GM23338 (cell line): ENCODE results near the gene RNF167. TPM values are rescaled to one million over a fixed set of nuclear protein-coding genes. Genes with fewer than 3 reads are reported as not detected.

Experiments used
- ATAC-seq: fragments of 200-7000 bp; cut with Tn5 transposase; 3 replicates; pipeline ENCODE4 v1.9.1; 2020
- DNase-seq: peaks from one replicate; pipeline ENCODE4 v3.0.0-alpha.2; 2015; ENCODE audit warnings: low spot score
- H2AFZ ChIP-seq: fragments of 200-600 bp; sonication (generic); 2 replicates; pipeline ENCODE4 v1.8.0; 2016; ENCODE audit warnings: antibody characterized with exemption, mild to moderate bottlenecking, moderate library complexity
- H3F3A ChIP-seq: fragments of 200-600 bp; sonication (generic); replicated peaks from 2 replicates; pipeline ENCODE4 v1.8.0; 2017; ENCODE audit warnings: antibody characterized with exemption, mixed run types, low read depth
- H3K27ac ChIP-seq: fragments of 200-600 bp; sonication (generic); 2 replicates; pipeline ENCODE4 v1.6.1; 2016; ENCODE audit warnings: low read depth
- H3K27me3 ChIP-seq: fragments of 200-600 bp; sonication (generic); 2 replicates; pipeline ENCODE4 v1.8.0; 2016; ENCODE audit warnings: mild to moderate bottlenecking, mixed run types, moderate library complexity; ENCODE audit not compliant: insufficient read depth
- H3K36me3 ChIP-seq: fragments of 200-600 bp; sonication (generic); 2 replicates; pipeline ENCODE4 v1.8.0; 2016; ENCODE audit warnings: mild to moderate bottlenecking; ENCODE audit not compliant: insufficient read depth
- H3K4me1 ChIP-seq: fragments of 200-600 bp; sonication (generic); 2 replicates; pipeline ENCODE4 v1.8.0; 2016; ENCODE audit warnings: mild to moderate bottlenecking, moderate library complexity; ENCODE audit not compliant: insufficient read depth
- H3K4me2 ChIP-seq: fragments of 200-600 bp; sonication (generic); 2 replicates; pipeline ENCODE4 v1.7.1; 2017; ENCODE audit warnings: mixed run types
- H3K4me3 ChIP-seq: fragments of 200-600 bp; sonication (generic); 2 replicates; pipeline ENCODE4 v1.6.1; 2016; ENCODE audit warnings: mixed run types
- H3K79me2 ChIP-seq: fragments of 200-600 bp; sonication (generic); replicated peaks from 2 replicates; pipeline ENCODE4 v1.8.0; 2017; ENCODE audit warnings: mild to moderate bottlenecking; ENCODE audit not compliant: insufficient read depth
- H3K9me2 ChIP-seq: fragments of 200-600 bp; sonication (generic); 2 replicates; pipeline ENCODE4 v1.8.0; 2017; ENCODE audit not compliant: insufficient read depth
- H4K20me1 ChIP-seq: fragments of 200-600 bp; sonication (generic); replicated peaks from 2 replicates; pipeline ENCODE4 v1.8.0; 2017; ENCODE audit warnings: mild to moderate bottlenecking; ENCODE audit not compliant: insufficient read depth
- H3K27ac Mint-ChIP-seq: 2 replicates; pipeline ENCODE4 v1.8.0; 2020; ENCODE audit warnings: inconsistent platforms, mild to moderate bottlenecking, moderate library complexity, mixed read lengths
- H3K27me3 Mint-ChIP-seq: 3 replicates; pipeline ENCODE4 v1.8.0; 2022; ENCODE audit warnings: low read depth, mild to moderate bottlenecking, moderate library complexity, mixed read lengths, inconsistent platforms; ENCODE audit not compliant: insufficient read depth, poor library complexity
- H3K36me3 Mint-ChIP-seq: 3 replicates; pipeline ENCODE4 v1.8.0; 2021; ENCODE audit warnings: low read depth, mild to moderate bottlenecking, inconsistent platforms, moderate library complexity, mixed read lengths
- H3K4me1 Mint-ChIP-seq: 3 replicates; pipeline ENCODE4 v1.8.0; 2020; ENCODE audit warnings: mild to moderate bottlenecking, inconsistent platforms, mixed read lengths
- H3K4me3 Mint-ChIP-seq: 3 replicates; pipeline ENCODE4 v1.8.0; 2021; ENCODE audit warnings: moderate library complexity, mild to moderate bottlenecking, inconsistent platforms, mixed read lengths
- H3K9me3 Mint-ChIP-seq: 3 replicates; pipeline ENCODE4 v1.8.0; 2020; ENCODE audit warnings: moderate library complexity, mild to moderate bottlenecking, inconsistent platforms, mixed read lengths
- CREB1 ChIP-seq: fragments of 250-450 bp; sonication (Bioruptor Pico); IDR thresholded peaks from 2 replicates; pipeline ENCODE4 v1.5.0; 2020; ENCODE audit warnings: low read depth, mild to moderate bottlenecking, moderate library complexity
- ETS1 ChIP-seq: IDR thresholded peaks from 2 replicates; pipeline ENCODE4 v1.6.1; 2016; ENCODE audit warnings: antibody characterized with exemption
- JUNB ChIP-seq: IDR thresholded peaks from one replicate; pipeline ENCODE4 v1.6.1; 2016; ENCODE audit warnings: antibody characterized with exemption; ENCODE audit not compliant: unreplicated experiment
- POLR2AphosphoS5 ChIP-seq: IDR thresholded peaks from 2 replicates; pipeline ENCODE4 v1.6.1; 2016; ENCODE audit warnings: antibody characterized with exemption, low read depth
- REST ChIP-seq: IDR thresholded peaks from one replicate; pipeline ENCODE4 v1.6.1; 2018; ENCODE audit warnings: antibody characterized with exemption; ENCODE audit not compliant: unreplicated experiment
- STAT1 ChIP-seq: IDR thresholded peaks from one replicate; pipeline ENCODE4 v1.6.1; 2016; ENCODE audit warnings: antibody characterized with exemption; ENCODE audit not compliant: unreplicated experiment
- ZNF114 ChIP-seq: fragments of 250-450 bp; sonication (Bioruptor Pico); IDR thresholded peaks from 2 replicates; pipeline ENCODE4 v1.5.0; 2020; ENCODE audit warnings: mild to moderate bottlenecking, moderate library complexity
- ZNF462 ChIP-seq: fragments of 250-450 bp; sonication (Bioruptor Pico); IDR thresholded peaks from 2 replicates; pipeline ENCODE4 v1.5.0; 2020; ENCODE audit warnings: mild to moderate bottlenecking, moderate library complexity
- polyA plus RNA-seq: library from polyadenylated mRNA; unstranded; fragments of >200 nt; fragmentation: Nextera tagmentation; extraction: Ambion mirVana; gene quantifications from 2 replicates; pipeline ENCODE4 v1.2.1, GENCODE V29; 2016
- total RNA-seq: library from RNA; depleted of rRNA; stranded (reverse); fragments of >200 nt; shearing (Covaris generic); gene quantifications from 2 replicates; pipeline ENCODE4 v1.2.3, GENCODE V29; 2014

RNF167 gene
- total and polyA plus RNA-seq, 2 experiments from 2014 or later, result 61.2 to 84.4 TPM

GRCh38 chr17:4948166-4948930 lies 8.3 kb downstream of the RNF167 start, which contains the start of gene PFN1:
TSS of gene PFN1 (minus strand) at chr17:4948530. CDS start at chr17:4948394, 136 bp downstream.
- TF ChIP-seq STAT1, result no peak
- no peak for TF ChIP-seq JUNB
- TF ChIP-seq REST, result peak; percentile 19
- TF ChIP-seq ETS1, result peak; percentile 52; the same call in 1 of the 2 replicates
- TF ChIP-seq POLR2AphosphoS5, result peak; percentile 79
- ATAC-seq (peak; percentile 13), DNase-seq (peak; percentile 93)
- peak within 1 kb of the TSS; percentile 98 for H3K27ac Mint-ChIP-seq
- Histone ChIP-seq H3K79me2 (peaks cover 39% of the 10 kb centered on the region), H3K27me3 (no peaks in the 10 kb centered on the region), H3K36me3 (peaks cover 20% of the 10 kb centered on the region), H3K9me2 (no peaks in the 10 kb centered on the region), H2AFZ (no peak within 1 kb of the TSS), H3K4me1 (peaks cover 43% of the 10 kb centered on the region), H4K20me1 (peaks cover 22% of the 10 kb centered on the region), H3K4me3 (peak within 1 kb of the TSS; percentile 96), H3K4me2 (peak within 1 kb of the TSS; percentile 96), H3F3A (peaks cover 40% of the 10 kb centered on the region), H3K27ac (peak within 1 kb of the TSS; percentile 100)
- H3K27me3 Mint-ChIP-seq, result peaks cover 40% of the 10 kb centered on the region
- H3K36me3 Mint-ChIP-seq, result peaks cover 43% of the 10 kb centered on the region
- H3K4me1 Mint-ChIP-seq, result peaks cover 45% of the 10 kb centered on the region
- H3K4me3 Mint-ChIP-seq, result peak within 1 kb of the TSS; percentile 92
- no peaks in the 10 kb centered on the region; the same call in 2 of the 3 replicates for H3K9me3 Mint-ChIP-seq

- H3K9me2 ChIP-seq, result no peaks in the 10 kb centered on the region
- peak overlapping the region; percentile 92 for H3K4me3 Mint-ChIP-seq
- peak overlapping the region; percentile 98 for H3K27ac Mint-ChIP-seq
- H3K36me3 ChIP-seq, result peaks cover 16% of the 10 kb centered on the region
- peaks cover 40% of the 10 kb centered on the region for H3K27me3 Mint-ChIP-seq
- peaks cover 16% of the 10 kb centered on the region for H4K20me1 ChIP-seq
- peaks cover 43% of the 10 kb centered on the region for H3K4me1 ChIP-seq
- DNase-seq, result peak; percentile 88
- H3K9me3 Mint-ChIP-seq, result no peaks in the 10 kb centered on the region; the same call in 2 of the 3 replicates
- peak overlapping the region; percentile 96 for H3K4me3 ChIP-seq
- H3K27ac ChIP-seq, result peak overlapping the region; percentile 100
- TF ChIP-seq POLR2AphosphoS5 (peak; percentile 29; the same call in 1 of the 2 replicates), ZNF114 (CRISPR knock-in tag) (no peak), CREB1 (CRISPR knock-in tag) (no peak), ZNF462 (no peak)
- peaks cover 39% of the 10 kb centered on the region for H3K36me3 Mint-ChIP-seq
- peaks cover 35% of the 10 kb centered on the region for H3K79me2 ChIP-seq
- H3F3A ChIP-seq, result peaks cover 35% of the 10 kb centered on the region
- peak overlapping the region; percentile 96 for H3K4me2 ChIP-seq
- peak; percentile 47 for ATAC-seq
- H2AFZ ChIP-seq, result no peak overlapping the region
- H3K27me3 ChIP-seq, result no peaks in the 10 kb centered on the region
- H3K4me1 Mint-ChIP-seq, result peaks cover 46% of the 10 kb centered on the region
Measured at GRCh38 chr17:4948931-4949320, 8.9 kb downstream of the RNF167 start.
